Measurements from ENCODE around the gene PPP1R9B.

GRCh38 chr17:50196826-50197225 is 46.3 kb upstream of the PPP1R9B start:
- TF ChIP-seq CTCF (IDR thresholded peaks at IDR 0.05; ENCODE audit: poor library complexity) (no peak), EZH2 (IDR thresholded peaks at IDR 0.05; ENCODE audit: borderline replicate concordance) (no peak)

Data from hepatocyte (in vitro differentiated cells).